ENCODE data around the gene CORO2A. TPM values are rescaled to one million over a fixed set of nuclear protein-coding genes. Genes with fewer than 3 reads are reported as not detected.

CORO2A gene
- total RNA-seq, 1 donor from 2014 or later: 26.1 TPM

DNA sequence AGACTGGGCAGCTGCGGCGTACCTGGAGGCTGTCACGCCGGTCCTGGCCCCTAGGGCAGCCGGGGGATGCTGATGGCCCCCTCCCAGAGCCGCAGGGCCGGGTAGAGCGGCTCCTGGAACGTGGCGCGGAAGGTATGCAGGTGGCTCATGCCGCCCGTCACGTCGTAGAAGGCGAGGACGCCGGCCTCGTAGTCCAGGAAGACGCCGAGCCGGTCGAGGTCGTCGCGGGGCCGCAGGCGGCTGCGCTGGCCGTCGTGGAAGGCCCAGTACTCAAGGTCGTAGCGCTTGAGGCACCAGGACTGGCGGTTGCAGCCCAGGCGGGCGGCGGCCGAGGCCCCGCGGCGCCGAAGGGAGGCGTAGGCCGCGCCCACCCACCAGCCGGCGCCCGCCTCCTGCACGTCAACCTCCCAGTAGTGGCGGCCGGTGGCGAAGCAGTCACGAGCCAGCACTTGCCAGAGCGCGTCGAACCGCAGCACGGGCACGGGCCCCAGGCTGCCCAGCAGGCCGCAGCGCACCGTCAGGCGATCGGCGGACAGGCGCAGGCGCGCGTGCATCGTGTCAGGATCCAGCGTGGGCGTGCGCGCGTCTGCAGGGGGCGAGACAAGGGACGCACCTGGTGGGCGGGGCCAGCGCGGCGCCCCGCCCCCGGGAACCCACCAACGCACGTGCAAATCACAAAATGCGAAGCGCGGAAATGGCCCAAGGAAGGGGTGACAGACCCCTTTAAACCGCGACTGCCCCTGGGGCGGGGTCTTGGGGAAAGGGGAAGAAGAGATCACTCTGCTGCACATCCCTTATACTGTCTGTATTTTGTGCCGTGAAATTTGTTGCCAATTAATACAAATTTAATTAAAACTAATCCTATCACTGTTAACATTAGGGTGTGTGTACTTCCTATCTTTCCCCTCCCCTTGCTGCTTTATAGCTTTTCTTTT is 104.8 kb downstream of the CORO2A start:
- Histone ChIP-seq H3K9me3 (no peaks in the 10 kb centered on the region), H3K4me3 (peak overlapping the region; percentile 43), H3K4me1 (peaks cover 6% of the 10 kb centered on the region), H3K27ac (peak overlapping the region; percentile 18), H3K27me3 (ENCODE audit: low read depth) (no peaks in the 10 kb centered on the region), H3K36me3 (peaks cover 44% of the 10 kb centered on the region)
- TF ChIP-seq, protein P1, sequence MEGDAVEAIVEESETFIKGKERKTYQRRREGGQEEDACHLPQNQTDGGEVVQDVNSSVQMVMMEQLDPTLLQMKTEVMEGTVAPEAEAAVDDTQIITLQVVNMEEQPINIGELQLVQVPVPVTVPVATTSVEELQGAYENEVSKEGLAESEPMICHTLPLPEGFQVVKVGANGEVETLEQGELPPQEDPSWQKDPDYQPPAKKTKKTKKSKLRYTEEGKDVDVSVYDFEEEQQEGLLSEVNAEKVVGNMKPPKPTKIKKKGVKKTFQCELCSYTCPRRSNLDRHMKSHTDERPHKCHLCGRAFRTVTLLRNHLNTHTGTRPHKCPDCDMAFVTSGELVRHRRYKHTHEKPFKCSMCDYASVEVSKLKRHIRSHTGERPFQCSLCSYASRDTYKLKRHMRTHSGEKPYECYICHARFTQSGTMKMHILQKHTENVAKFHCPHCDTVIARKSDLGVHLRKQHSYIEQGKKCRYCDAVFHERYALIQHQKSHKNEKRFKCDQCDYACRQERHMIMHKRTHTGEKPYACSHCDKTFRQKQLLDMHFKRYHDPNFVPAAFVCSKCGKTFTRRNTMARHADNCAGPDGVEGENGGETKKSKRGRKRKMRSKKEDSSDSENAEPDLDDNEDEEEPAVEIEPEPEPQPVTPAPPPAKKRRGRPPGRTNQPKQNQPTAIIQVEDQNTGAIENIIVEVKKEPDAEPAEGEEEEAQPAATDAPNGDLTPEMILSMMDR (IDR thresholded peaks at IDR 0.05): no peak
- intact Hi-C loops (cut with DNase I): no loop called here
- ATAC-seq (peak; percentile 83 to 85), DNase-seq (peak; percentile 73)

DNA sequence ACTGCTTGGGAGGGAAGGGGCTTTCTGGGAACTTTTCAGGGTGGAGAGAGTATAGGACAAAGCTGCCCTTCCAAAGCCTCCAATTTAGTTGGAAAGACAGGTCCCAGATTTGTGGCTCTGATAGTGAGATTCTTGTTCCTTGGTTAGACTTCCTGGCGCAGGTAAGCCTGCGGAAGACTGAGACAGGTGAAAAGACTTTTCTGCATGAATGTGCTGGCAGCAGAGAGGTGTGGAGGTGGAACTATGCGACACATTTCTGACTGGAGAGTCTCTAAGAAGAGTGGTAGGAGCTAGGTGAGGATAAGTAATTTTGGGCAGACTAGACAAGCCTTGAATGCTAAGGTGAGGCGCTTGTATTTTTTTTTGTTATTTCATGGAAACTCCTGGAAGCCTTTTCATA is 106.0 kb downstream of the CORO2A start:
- no peak for DNase-seq
- no peak overlapping the region for H3K27ac ChIP-seq
- TF ChIP-seq, protein P1 (IDR thresholded peaks at IDR 0.05): no peak

DNA sequence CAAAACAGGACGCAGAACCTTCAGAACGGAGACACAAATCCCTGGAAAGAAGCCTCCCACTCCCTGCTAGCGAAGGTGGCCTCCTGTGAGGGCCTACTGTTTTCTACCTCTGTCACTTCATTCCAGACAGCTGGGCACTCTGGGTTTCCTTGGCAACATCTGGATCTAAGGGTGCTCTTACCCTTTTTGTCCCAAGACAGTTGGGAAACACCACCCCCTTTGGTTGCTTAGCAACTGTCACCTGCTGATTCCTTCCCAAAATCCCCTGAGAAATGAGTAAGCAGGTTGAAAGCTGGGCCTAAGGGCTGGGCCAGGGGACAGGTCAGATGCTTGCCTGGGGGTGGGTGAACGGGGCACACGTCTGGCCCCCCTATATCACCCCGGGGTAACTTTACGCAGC is 106.5 kb downstream of the CORO2A start:
- ATAC-seq: no peak
- H3K36me3 ChIP-seq: peaks cover 62% of the 10 kb centered on the region
- no peak overlapping the region for H3K4me3 ChIP-seq
- peaks cover 9% of the 10 kb centered on the region for H3K4me1 ChIP-seq
- DNase-seq: no peak
- no peaks in the 10 kb centered on the region for H3K9me3 ChIP-seq
- intact Hi-C loops (cut with DNase I): no loop called here
- no peaks in the 10 kb centered on the region for H3K27me3 ChIP-seq (ENCODE audit: low read depth)
- no peak overlapping the region for H3K27ac ChIP-seq
- TF ChIP-seq, protein P1 (IDR thresholded peaks at IDR 0.05): no peak

More for the DNA sequence above, 106.0 kb downstream of the CORO2A start:
- intact Hi-C loops (cut with DNase I): no loop called here
- ATAC-seq: no peak
- Histone ChIP-seq H3K9me3 (no peaks in the 10 kb centered on the region), H3K27me3 (ENCODE audit: low read depth) (no peaks in the 10 kb centered on the region), H3K36me3 (peaks cover 56% of the 10 kb centered on the region), H3K4me1 (peaks cover 6% of the 10 kb centered on the region), H3K4me3 (no peak overlapping the region)

DNA sequence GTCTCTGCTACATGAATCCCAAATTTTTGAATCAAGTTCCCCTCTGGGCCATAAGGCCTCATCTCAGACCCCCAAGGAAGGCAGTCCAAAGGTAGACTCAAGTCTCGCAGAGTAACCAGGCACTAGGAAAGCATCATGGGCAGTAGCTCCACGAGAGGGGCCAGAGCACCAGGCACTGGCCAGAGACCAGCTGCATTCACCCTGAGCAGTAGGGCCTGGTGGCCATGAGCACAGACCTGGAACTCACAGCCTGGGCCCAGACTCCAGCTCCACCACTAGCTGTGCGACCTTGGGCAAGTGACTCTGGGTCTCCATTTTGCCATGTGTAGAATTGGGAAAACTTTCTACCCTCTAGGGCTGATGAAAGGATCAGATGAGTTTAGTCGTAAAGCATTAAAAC is 107.4 kb downstream of the CORO2A start:
- Histone ChIP-seq H3K4me1 (peaks cover 10% of the 10 kb centered on the region), H3K9me3 (no peaks in the 10 kb centered on the region), H3K27me3 (ENCODE audit: low read depth) (no peaks in the 10 kb centered on the region), H3K4me3 (no peak overlapping the region), H3K36me3 (peaks cover 70% of the 10 kb centered on the region), H3K27ac (no peak overlapping the region)
- TF ChIP-seq, protein P1 (IDR thresholded peaks at IDR 0.05): no peak
- DNase-seq (no peak), ATAC-seq (no peak)
- intact Hi-C loops (cut with DNase I): no loop called here

- peaks cover 77% of the 10 kb centered on the region for H3K36me3 ChIP-seq
- no peak overlapping the region for H3K27ac ChIP-seq
- intact Hi-C loops (cut with DNase I): no loop called here
- TF ChIP-seq, protein P1 (IDR thresholded peaks at IDR 0.05): no peak
- peaks cover 10% of the 10 kb centered on the region for H3K4me1 ChIP-seq
- no peaks in the 10 kb centered on the region for H3K9me3 ChIP-seq
- no peaks in the 10 kb centered on the region for H3K27me3 ChIP-seq (ENCODE audit: low read depth)
- no peak overlapping the region for H3K4me3 ChIP-seq
- ATAC-seq (no peak), DNase-seq (no peak)
These were observed 108.0 kb downstream of the CORO2A start for GRCh38 chr9:98084396-98084795.
